SK-N-SH treated with all-trans-retinoic acid at 6 μM for 48 hours (cell line): ENCODE data around the gene HOXD1.

Source experiments
- ATAC-seq: fragments of 200-7000 bp; cut with Tn5 transposase; 3 replicates; pipeline ENCODE4 v1.9.1; 2020; ENCODE audit warnings: mild to moderate bottlenecking, moderate library complexity
- ARNTL ChIP-seq: fragments of 450-650 bp; formaldehyde crosslinking; IDR thresholded peaks from 2 replicates; pipeline ENCODE4 v1.5.0; 2020; ENCODE audit warnings: low read depth, mild to moderate bottlenecking, moderate library complexity, borderline replicate concordance
- BACH2 ChIP-seq: fragments of 250-450 bp; sonication (Bioruptor Pico); IDR thresholded peaks from 2 replicates; pipeline ENCODE4 v1.9.0; 2021; ENCODE audit warnings: mild to moderate bottlenecking, borderline replicate concordance
- CSDC2 ChIP-seq: fragments of 250-450 bp; sonication (Bioruptor Pico); IDR thresholded peaks from 2 replicates; pipeline ENCODE4 v1.5.0; 2020; ENCODE audit warnings: mild to moderate bottlenecking, moderate library complexity
- ESRRG ChIP-seq: fragments of 250-450 bp; sonication (Bioruptor Pico); IDR thresholded peaks from 2 replicates; pipeline ENCODE4 v1.6.1; 2021; ENCODE audit warnings: mild to moderate bottlenecking
- ISL1 ChIP-seq: fragments of 250-450 bp; sonication (Bioruptor Pico); IDR thresholded peaks from 2 replicates; pipeline ENCODE4 v2.1.2; 2022; ENCODE audit warnings: mild to moderate bottlenecking, moderate library complexity
- OSR1 ChIP-seq: fragments of 250-450 bp; sonication (Bioruptor Pico); IDR thresholded peaks from 2 replicates; pipeline ENCODE4 v1.8.0; 2022; ENCODE audit warnings: moderate library complexity, mild to moderate bottlenecking, inconsistent platforms
- PATZ1 ChIP-seq: fragments of 250-450 bp; sonication (Bioruptor Pico); IDR thresholded peaks from 2 replicates; pipeline ENCODE4 v1.8.0; 2020; ENCODE audit warnings: mild to moderate bottlenecking, moderate library complexity, borderline replicate concordance
- POU6F1 ChIP-seq: fragments of 250-450 bp; sonication (Bioruptor Pico); IDR thresholded peaks from 2 replicates; pipeline ENCODE4 v1.8.0; 2021; ENCODE audit warnings: low read depth, mild to moderate bottlenecking, moderate library complexity, borderline replicate concordance
- PPARA ChIP-seq: fragments of 250-450 bp; sonication (Bioruptor Pico); IDR thresholded peaks from 2 replicates; pipeline ENCODE4 v1.5.0; 2020; ENCODE audit warnings: mild to moderate bottlenecking, borderline replicate concordance
- RARB ChIP-seq: fragments of 250-450 bp; sonication (Bioruptor Pico); IDR thresholded peaks from 2 replicates; pipeline ENCODE4 v1.8.0; 2021; ENCODE audit warnings: mild to moderate bottlenecking, moderate library complexity
- TOX ChIP-seq: fragments of 250-450 bp; sonication (Bioruptor Pico); IDR thresholded peaks from 2 replicates; pipeline ENCODE4 v1.8.0; 2021; ENCODE audit warnings: mild to moderate bottlenecking, moderate library complexity, borderline replicate concordance
- ZC3H10 ChIP-seq: fragments of 250-450 bp; sonication (Bioruptor Pico); IDR thresholded peaks from 2 replicates; pipeline ENCODE4 v1.5.1; 2021; ENCODE audit warnings: mild to moderate bottlenecking, moderate library complexity
- ZFP3 ChIP-seq: fragments of 250-450 bp; sonication (Bioruptor Pico); IDR thresholded peaks from 2 replicates; pipeline ENCODE4 v1.5.0; 2020; ENCODE audit warnings: mild to moderate bottlenecking, moderate library complexity
- ZFP30 ChIP-seq: fragments of 450-650 bp; formaldehyde crosslinking; IDR thresholded peaks from 2 replicates; pipeline ENCODE4 v1.5.0; 2022; ENCODE audit warnings: mild to moderate bottlenecking, moderate library complexity
- ZNF565 ChIP-seq: fragments of 450-650 bp; formaldehyde crosslinking; conservative IDR thresholded peaks from 2 replicates; pipeline ENCODE4 v1.5.0; 2020; ENCODE audit warnings: low read depth, mild to moderate bottlenecking, moderate library complexity
- TF ChIP-seq, protein P1 (sequence below): fragments of 250-450 bp; sonication (Bioruptor Pico); IDR thresholded peaks from 2 replicates; pipeline ENCODE4 v1.5.1; 2020; ENCODE audit warnings: low read depth, mild to moderate bottlenecking, moderate library complexity
- TF ChIP-seq, protein P2 (sequence below): fragments of 250-450 bp; sonication (Bioruptor Pico); IDR thresholded peaks from 2 replicates; pipeline ENCODE4 v1.5.0; 2020; ENCODE audit warnings: mild to moderate bottlenecking, moderate library complexity

Gene HOXD1

DNA sequence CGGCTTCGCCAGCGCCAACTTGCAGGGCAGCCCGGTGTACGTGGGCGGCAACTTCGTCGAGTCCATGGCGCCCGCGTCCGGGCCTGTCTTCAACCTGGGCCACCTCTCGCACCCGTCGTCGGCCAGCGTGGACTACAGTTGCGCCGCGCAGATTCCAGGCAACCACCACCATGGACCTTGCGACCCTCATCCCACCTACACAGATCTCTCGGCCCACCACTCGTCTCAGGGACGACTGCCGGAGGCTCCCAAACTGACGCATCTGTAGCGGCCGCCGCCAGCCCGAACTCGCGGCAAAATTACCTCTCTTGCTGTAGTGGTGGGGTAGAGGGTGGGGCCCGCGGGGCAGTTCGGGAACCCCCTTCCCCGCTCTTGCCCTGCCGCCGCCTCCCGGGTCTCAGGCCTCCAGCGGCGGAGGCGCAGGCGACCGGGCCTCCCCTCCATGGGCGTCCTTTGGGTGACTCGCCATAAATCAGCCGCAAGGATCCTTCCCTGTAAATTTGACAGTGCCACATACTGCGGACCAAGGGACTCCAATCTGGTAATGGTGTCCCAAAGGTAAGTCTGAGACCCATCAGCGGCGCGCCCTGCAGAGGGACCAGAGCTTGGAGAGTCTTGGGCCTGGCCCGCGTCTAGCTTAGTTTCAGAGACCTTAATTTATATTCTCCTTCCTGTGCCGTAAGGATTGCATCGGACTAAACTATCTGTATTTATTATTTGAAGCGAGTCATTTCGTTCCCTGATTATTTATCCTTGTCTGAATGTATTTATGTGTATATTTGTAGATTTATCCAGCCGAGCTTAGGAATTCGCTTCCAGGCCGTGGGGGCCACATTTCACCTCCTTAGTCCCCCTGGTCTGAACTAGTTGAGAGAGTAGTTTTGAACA is 16.2 kb upstream of the HOXD1 start (continued):
- TF ChIP-seq, protein P1, sequence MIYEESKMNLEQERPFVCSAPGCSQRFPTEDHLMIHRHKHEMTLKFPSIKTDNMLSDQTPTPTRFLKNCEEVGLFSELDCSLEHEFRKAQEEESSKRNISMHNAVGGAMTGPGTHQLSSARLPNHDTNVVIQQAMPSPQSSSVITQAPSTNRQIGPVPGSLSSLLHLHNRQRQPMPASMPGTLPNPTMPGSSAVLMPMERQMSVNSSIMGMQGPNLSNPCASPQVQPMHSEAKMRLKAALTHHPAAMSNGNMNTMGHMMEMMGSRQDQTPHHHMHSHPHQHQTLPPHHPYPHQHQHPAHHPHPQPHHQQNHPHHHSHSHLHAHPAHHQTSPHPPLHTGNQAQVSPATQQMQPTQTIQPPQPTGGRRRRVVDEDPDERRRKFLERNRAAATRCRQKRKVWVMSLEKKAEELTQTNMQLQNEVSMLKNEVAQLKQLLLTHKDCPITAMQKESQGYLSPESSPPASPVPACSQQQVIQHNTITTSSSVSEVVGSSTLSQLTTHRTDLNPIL (CRISPR knock-in tag) = no peak
- TF ChIP-seq PATZ1 (CRISPR knock-in tag) (no peak), ZC3H10 (CRISPR knock-in tag) (no peak), OSR1 (no peak), ZNF565 (CRISPR knock-in tag) (no peak), RARB (no peak), POU6F1 (CRISPR knock-in tag) (no peak)

DNA sequence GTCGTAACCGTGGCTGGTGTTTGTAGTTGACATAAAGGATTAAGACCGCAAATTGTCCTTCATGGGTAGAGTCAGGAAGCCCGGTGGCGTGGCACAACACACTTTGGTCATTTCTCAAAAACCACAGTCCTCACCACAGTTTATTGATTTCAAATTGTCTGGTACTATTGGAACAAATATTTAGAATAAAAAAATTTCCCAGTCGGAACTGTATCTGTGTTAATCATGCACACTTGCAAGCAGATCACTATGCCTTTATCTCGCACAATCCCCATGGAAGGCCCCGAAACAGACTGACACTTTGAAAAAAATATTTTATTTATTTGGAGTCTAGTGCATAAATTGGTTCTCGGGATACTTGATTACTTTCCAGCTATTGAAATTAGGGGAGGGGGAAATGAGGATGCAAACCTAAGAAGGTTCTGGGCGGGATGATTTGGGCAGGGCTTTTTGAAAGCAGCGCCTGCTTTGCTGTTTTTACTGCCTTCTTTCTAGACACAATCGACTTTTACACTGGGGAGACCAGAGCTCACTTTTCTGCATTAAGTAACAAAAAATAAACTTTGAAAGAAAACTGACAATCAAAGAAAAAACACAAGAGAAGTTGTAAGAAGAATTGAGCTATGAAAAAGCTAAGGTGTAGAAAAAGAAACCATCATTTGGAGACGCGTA is 15.4 kb upstream of the HOXD1 start:
- TF ChIP-seq ZNF565 (CRISPR knock-in tag) (no peak), CSDC2 (CRISPR knock-in tag) (no peak), TOX (CRISPR knock-in tag) (no peak), BACH2 (CRISPR knock-in tag) (no peak), ZFP3 (CRISPR knock-in tag) (no peak), ISL1 (CRISPR knock-in tag) (no peak), ZFP30 (no peak), ESRRG (no peak)
- TF ChIP-seq, protein P2, sequence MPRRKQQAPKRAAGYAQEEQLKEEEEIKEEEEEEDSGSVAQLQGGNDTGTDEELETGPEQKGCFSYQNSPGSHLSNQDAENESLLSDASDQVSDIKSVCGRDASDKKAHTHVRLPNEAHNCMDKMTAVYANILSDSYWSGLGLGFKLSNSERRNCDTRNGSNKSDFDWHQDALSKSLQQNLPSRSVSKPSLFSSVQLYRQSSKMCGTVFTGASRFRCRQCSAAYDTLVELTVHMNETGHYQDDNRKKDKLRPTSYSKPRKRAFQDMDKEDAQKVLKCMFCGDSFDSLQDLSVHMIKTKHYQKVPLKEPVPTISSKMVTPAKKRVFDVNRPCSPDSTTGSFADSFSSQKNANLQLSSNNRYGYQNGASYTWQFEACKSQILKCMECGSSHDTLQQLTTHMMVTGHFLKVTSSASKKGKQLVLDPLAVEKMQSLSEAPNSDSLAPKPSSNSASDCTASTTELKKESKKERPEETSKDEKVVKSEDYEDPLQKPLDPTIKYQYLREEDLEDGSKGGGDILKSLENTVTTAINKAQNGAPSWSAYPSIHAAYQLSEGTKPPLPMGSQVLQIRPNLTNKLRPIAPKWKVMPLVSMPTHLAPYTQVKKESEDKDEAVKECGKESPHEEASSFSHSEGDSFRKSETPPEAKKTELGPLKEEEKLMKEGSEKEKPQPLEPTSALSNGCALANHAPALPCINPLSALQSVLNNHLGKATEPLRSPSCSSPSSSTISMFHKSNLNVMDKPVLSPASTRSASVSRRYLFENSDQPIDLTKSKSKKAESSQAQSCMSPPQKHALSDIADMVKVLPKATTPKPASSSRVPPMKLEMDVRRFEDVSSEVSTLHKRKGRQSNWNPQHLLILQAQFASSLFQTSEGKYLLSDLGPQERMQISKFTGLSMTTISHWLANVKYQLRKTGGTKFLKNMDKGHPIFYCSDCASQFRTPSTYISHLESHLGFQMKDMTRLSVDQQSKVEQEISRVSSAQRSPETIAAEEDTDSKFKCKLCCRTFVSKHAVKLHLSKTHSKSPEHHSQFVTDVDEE (CRISPR knock-in tag) = no peak
- TF ChIP-seq, protein P1 (CRISPR knock-in tag) = no peak
- ATAC-seq = no peak

DNA sequence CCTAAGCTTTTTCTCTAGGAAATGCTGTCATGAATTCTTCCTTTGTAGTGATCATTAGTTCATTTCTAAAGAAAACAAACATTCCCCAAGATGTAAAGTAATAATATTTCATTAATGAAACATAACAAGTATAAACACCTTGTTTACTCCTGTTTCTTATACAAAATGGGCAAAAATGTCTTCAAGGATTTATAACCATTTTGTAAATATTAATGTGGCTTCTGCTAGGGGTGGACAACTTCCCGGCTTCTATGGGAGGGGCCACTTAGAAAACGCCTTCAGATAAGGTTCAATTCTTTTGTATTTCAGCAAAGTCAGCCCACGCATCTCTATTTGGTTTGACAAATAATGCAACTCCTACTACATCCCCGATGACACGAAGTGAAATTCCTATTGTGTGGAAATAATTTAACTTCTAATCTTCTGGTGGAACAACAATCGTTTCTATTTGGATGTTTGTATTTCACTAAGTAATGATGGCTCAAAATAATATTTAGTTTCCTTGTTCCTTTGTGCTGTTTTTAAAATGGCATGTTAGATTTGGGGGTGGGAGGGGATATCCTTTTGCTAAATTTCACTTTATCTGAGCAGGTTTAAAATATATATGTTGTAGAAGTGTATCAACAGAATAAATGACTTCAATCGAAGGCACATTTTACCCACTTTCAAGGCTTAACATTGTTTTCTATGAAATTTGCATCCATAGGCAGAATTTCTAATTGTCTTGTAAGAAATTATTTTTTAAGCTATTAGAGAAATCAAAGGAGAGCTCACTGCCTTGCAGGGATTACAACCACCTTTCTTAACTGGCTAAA is 14.7 kb upstream of the HOXD1 start:
- ATAC-seq = no peak
- TF ChIP-seq RARB = no peak
- no peak for TF ChIP-seq PATZ1 (CRISPR knock-in tag)
- no peak for TF ChIP-seq PPARA (CRISPR knock-in tag)
- no peak for TF ChIP-seq ZFP3 (CRISPR knock-in tag)
- no peak for TF ChIP-seq ZNF565 (CRISPR knock-in tag)
- TF ChIP-seq ARNTL (CRISPR knock-in tag) = no peak
- TF ChIP-seq, protein P2 (CRISPR knock-in tag) = no peak
- TF ChIP-seq ISL1 (CRISPR knock-in tag) = no peak
- TF ChIP-seq BACH2 (CRISPR knock-in tag) = no peak
- TF ChIP-seq, all 23 proteins: peak for 0
